Activated naive CD4-positive, alpha-beta T cell (primary cell): ENCODE results near the gene TRAK1.

Source experiments
- DNase-seq, 4 experiments: peaks; one replicate each; lab custom pipeline; 2025; lab: John Stamatoyannopoulos, UW

TRAK1 gene

GRCh38 chr3:42247576-42248027 is 156.4 kb downstream of the TRAK1 start:
- DNase-seq = peak in 3 of 4 experiments; percentile 6 to 42 (median 42)

- DNase-seq = no peak
Observed at GRCh38 chr3:42250761-42251160, 159.6 kb downstream of the TRAK1 start.

- DNase-seq = no peak
Observed at GRCh38 chr3:42254566-42254965, 163.4 kb downstream of the TRAK1 start.

GRCh38 chr3:42256135-42256819 is 165.1 kb downstream of the TRAK1 start:
- DNase-seq = no peak

- DNase-seq = no peak
Observed at GRCh38 chr3:42257007-42257406, 165.8 kb downstream of the TRAK1 start.

GRCh38 chr3:42262525-42262924 is 171.4 kb downstream of the TRAK1 start:
- no peak for DNase-seq

- peak in 1 of 4 experiments; percentile 3 for DNase-seq
Observed at GRCh38 chr3:42263354-42264346, 172.5 kb downstream of the TRAK1 start.

GRCh38 chr3:42264399-42265058 is 173.4 kb downstream of the TRAK1 start:
- peak in 1 of 4 experiments; percentile 4 for DNase-seq

- DNase-seq = no peak
Observed at GRCh38 chr3:42265059-42265991, 174.2 kb downstream of the TRAK1 start.

GRCh38 chr3:42266085-42266484 is 174.9 kb downstream of the TRAK1 start, which contains the start of gene CCK:
Gene CCK (minus strand): TSS chr3:42266185. CDS start chr3:42263630, 2,555 bp downstream.
- no peak for DNase-seq

- DNase-seq = no peak
Observed at GRCh38 chr3:42267878-42268277, 176.7 kb downstream of the TRAK1 start.

- DNase-seq = no peak
Observed at GRCh38 chr3:42269647-42270046, 178.5 kb downstream of the TRAK1 start.

- no peak for DNase-seq
Observed at GRCh38 chr3:42270561-42270960, 179.4 kb downstream of the TRAK1 start.

- DNase-seq = no peak
Observed at GRCh38 chr3:42271786-42272185, 180.6 kb downstream of the TRAK1 start.

GRCh38 chr3:42273361-42273760 is 182.2 kb downstream of the TRAK1 start:
- no peak for DNase-seq

- DNase-seq = no peak
Observed at GRCh38 chr3:42274266-42274665, 183.1 kb downstream of the TRAK1 start.

GRCh38 chr3:42275217-42275616 is 184.1 kb downstream of the TRAK1 start:
- DNase-seq = no peak
